Epithelial cell of esophagus (primary cell): Measurements from ENCODE around the gene COTL1.

Experiments used
- DNase-seq: peaks from one replicate; pipeline ENCODE4 v3.0.0; 2010; ENCODE audit warnings: low read depth
- H3K4me3 ChIP-seq: 2 replicates; pipeline ENCODE4 v1.5.1; 2011; ENCODE audit warnings: mild to moderate bottlenecking, low read length, control low read depth
- TF ChIP-seq, protein P1 (sequence below): IDR thresholded peaks from 2 replicates; pipeline ENCODE4 v1.5.1; 2011; ENCODE audit warnings: low read depth, mild to moderate bottlenecking, low read length, control low read depth, inconsistent platforms; ENCODE audit not compliant: insufficient read depth; ENCODE audit errors: missing control alignments

COTL1 gene

DNA sequence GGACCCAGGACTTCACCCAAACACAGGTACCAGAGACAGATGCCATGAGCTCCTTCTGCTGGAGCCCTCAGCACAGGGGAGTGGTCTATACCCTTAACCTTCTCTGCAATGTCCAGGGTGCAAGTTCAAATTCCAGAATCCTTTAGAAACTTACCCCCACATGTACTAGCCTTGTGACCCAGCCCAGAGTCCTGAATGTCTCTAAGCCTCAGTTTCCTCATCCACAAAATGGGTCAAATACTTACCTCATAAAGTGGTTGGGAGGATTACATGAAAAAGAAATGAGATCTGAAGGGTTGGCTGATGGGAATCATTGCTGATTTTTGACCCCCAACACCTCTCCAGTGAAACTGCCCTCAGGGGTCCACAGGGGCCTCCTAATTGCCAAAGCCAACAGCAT, 21.7 kb downstream of the COTL1 start:
- H3K4me3 ChIP-seq, result no peak overlapping the region
- TF ChIP-seq, protein P1, sequence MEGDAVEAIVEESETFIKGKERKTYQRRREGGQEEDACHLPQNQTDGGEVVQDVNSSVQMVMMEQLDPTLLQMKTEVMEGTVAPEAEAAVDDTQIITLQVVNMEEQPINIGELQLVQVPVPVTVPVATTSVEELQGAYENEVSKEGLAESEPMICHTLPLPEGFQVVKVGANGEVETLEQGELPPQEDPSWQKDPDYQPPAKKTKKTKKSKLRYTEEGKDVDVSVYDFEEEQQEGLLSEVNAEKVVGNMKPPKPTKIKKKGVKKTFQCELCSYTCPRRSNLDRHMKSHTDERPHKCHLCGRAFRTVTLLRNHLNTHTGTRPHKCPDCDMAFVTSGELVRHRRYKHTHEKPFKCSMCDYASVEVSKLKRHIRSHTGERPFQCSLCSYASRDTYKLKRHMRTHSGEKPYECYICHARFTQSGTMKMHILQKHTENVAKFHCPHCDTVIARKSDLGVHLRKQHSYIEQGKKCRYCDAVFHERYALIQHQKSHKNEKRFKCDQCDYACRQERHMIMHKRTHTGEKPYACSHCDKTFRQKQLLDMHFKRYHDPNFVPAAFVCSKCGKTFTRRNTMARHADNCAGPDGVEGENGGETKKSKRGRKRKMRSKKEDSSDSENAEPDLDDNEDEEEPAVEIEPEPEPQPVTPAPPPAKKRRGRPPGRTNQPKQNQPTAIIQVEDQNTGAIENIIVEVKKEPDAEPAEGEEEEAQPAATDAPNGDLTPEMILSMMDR, result no peak
- no peak for DNase-seq

DNA sequence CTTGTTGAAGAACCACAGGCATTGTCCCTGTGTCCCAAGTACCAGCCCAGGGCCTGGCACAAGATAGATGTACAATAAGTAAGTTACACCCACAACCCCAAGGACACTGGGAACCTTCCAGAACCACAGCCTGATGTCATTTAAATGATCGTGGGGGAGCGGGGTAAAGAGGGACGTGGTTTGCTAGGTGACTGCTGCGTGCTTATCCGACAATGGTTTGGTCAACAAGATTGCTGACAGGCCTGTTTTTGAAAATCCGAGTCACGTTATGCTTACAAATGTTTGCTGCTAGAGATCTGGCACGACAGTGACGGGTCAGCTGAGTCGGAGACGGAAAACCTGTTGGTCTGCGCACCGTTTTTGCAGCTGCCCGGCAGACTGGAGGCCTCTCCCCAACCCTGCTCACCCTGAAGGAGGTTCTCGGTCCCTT, 22.8 kb downstream of the COTL1 start:
- no peak for DNase-seq
- TF ChIP-seq, protein P1, result no peak
- H3K4me3 ChIP-seq, result no peak overlapping the region

DNA sequence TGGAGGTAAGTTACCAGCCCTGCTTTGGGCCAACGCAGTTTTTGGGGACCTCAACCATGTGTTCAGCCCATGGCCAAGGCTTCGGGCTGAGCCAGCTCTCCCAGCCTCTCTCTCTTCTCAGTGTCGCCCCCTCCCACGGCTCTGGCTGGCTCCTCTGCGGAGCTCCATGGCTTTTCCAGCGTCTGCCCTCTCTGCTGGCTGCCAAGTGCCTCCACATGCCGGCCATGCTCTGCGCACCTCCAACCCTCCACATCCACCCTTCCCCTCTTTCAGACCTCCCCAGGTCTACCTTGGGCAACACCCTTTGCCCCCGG, 23.2 kb downstream of the COTL1 start:
- TF ChIP-seq, protein P1, result no peak
- no peak overlapping the region for H3K4me3 ChIP-seq
- no peak for DNase-seq

DNA sequence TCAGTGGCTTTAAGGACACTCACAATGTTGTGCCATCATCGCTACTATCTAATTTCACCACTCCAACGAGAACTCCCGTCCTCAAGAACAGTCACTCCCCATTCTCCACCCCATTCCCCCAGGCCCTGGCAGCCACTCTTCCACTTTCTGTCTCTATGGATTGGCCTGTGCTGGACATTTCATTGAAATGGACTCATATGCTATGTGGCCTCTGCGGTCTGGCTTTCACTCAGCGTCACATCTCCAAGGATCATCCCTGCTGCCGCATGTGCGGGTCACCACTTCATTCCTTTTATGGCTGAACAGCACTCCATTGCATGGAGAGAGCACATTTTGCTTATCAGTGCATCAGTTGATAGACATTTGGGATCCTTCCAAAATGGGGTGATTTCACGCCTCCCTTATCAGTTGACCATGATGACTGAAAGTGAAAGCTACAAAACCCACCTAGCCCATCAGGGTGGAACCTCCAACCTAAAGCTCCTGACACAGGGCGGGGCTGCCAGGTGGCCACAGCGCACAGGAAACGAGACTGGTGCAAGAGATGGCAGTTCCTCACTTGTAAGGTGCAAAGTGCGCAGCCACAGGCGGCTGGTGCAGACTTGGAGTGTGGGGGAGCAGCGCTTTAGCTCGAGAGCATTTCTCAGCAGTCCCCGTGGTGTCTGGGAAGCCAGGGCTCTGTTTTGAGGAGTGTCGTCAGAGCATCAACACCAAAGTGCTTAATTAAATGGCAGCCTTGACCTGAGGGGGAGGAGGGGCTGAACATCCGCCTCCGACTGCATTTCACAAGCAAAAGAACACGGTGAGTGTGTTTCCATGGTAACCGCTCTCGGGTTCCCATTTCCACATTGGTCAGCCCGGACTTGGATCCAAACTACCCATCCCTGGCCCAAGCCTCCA, 23.8 kb downstream of the COTL1 start:
- H3K4me3 ChIP-seq, result no peak overlapping the region
- no peak for DNase-seq
- TF ChIP-seq, protein P1, result no peak

DNA sequence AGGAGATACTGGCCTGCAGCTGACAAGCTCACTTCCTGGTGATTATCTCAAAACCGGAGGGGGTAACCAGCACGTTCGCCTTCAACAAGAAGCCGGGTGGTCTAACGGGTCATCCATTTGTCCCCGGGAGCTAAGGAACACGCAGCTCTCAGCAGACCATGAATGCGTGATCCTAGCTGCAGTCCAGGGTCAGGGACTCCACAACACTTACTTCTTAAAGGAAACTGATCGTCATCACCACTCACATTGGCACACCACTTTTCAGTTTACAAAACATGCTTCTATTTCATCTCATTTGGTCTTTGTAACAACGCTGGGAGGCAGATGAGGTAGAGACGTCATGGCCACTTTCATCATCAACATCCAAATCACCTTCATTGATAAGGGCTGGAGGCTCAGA, 25.2 kb downstream of the COTL1 start:
- no peak overlapping the region for H3K4me3 ChIP-seq
- TF ChIP-seq, protein P1, result no peak
- no peak for DNase-seq

DNA sequence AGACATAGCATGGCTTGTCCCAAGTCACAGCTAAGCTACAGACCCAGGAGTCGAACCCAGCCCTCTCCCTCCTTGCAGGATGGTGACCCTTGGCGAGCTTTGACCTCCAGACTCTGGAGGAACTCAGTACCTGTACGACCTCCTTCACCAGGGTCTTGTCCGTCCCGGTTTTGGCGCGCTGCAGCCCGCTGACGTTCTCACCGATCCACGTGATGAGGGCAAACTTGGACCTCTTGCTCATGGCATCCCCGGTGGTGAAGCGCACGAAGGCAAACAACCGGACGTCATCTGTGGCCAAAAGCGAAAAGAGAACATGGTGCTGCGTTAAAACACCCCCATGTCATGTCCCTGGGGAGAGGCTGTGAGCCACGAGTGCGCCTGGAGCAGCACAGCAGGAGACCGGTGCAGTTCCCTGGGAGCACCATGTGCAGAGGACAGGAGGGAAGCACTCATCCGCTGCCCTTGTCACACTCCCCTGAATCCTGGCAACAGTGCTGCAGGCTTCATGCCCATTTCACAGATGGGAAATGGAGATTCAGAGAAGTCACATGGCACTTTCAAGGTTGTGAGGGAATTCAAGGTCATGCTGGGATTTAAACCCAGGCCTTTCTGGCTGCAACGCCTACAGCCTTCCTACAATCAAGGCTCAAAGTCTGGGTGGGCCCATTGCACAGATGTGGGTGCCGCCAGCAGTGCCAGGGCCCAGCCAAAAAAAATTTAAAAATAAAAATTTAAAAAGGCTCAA, 27.7 kb downstream of the COTL1 start:
- DNase-seq, result no peak
- TF ChIP-seq, protein P1, result no peak
- no peak overlapping the region for H3K4me3 ChIP-seq

DNA sequence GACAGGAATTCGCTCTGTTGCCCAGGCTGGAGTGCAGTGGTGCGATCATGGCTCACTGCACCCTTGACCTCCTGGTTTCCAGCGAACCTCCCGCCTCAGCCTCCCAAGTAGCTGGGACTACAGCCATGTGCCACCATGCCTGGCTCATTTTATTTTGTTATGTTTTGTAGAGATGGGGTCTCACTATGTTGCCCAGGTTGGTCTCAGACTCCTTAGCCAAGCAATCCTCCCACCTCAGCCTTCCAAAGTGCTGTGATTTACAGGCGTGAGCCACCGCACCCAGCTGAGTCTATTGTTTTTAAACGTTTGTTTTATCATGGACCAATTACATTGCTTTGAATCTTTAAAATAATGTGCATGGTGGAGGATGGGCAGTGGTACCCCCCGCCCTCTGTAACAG, 28.9 kb downstream of the COTL1 start:
- no peak overlapping the region for H3K4me3 ChIP-seq
- TF ChIP-seq, protein P1, result no peak
- no peak for DNase-seq
